Measurements from ENCODE around the gene MEMO1. TPM values are rescaled to one million over a fixed set of nuclear protein-coding genes. Genes with fewer than 3 reads are reported as not detected.
"Not testable (repeated sequence)": the region's sequence is repeated elsewhere in the genome, so short reads cannot be mapped to it uniquely, and the experiment has no call there.

Gene MEMO1
- total and polyA plus RNA-seq, 11 donors, result 20.1 to 94.8 (median 53.0) TPM

- H3K27me3 ChIP-seq, result no peaks in the 10 kb centered on the region
- no peak overlapping the region for H3K27ac ChIP-seq
- TF ChIP-seq CTCF (IDR thresholded peaks at IDR 0.05) (no peak), POLR2A (IDR thresholded peaks at IDR 0.05) (no peak)
- intact Hi-C loops (cut with DNase I), result no loop called here
- no peak overlapping the region for H3K4me3 ChIP-seq
- ATAC-seq (no peak), DNase-seq (no peak)
- H3K4me1 ChIP-seq, result no peaks in the 10 kb centered on the region
- no peaks in the 10 kb centered on the region for H3K9me3 ChIP-seq
- no peaks in the 10 kb centered on the region for H3K36me3 ChIP-seq
- WGBS, 4 donors, result 91 to 96% (median 94%) methylated on average over 11 of the region's 11 CpGs
These were observed 41.1 kb upstream of the MEMO1 start for GRCh38 chr2:32051836-32052439.

- Histone ChIP-seq H3K27ac (no peak overlapping the region), H3K27me3 (no peaks in the 10 kb centered on the region), H3K4me1 (peaks cover 0 to 13% (median 7%) of the 10 kb centered on the region in 12 donors), H3K4me3 (no peak overlapping the region), H3K36me3 (no peaks in the 10 kb centered on the region), H3K9me3 (no peaks in the 10 kb centered on the region)
- intact Hi-C loops (cut with DNase I), result no loop called here
- WGBS, 4 donors, result 78 to 87% (median 83%) methylated on average over 7 of the region's 7 CpGs
- TF ChIP-seq CTCF (IDR thresholded peaks at IDR 0.05) (no peak), POLR2A (IDR thresholded peaks at IDR 0.05) (no peak)
- DNase-seq (no peak), ATAC-seq (no peak)
These were observed 32.8 kb upstream of the MEMO1 start for GRCh38 chr2:32043561-32043960.

- Histone ChIP-seq H3K4me1 (peaks cover 0 to 15% (median 9%) of the 10 kb centered on the region in 12 donors), H3K27me3 (no peaks in the 10 kb centered on the region), H3K9me3 (no peaks in the 10 kb centered on the region), H3K27ac (peak within 1 kb of the TSS; percentile 13 to 90 (median 82)), H3K4me3 (peak within 1 kb of the TSS; percentile 65 to 98 (median 79)), H3K36me3 (peaks cover 0 to 23% (median 6%) of the 10 kb centered on the region in 9 donors)
- peak in 1 of 2 donors; percentile 89 for TF ChIP-seq POLR2A (IDR thresholded peaks at IDR 0.05)
- TF ChIP-seq CTCF (IDR thresholded peaks at IDR 0.05), result peak in 3 of 12 donors; percentile 6 to 21 (median 15)
- DNase-seq, result peak; percentile 90 to 96 (median 95)
- intact Hi-C loops (cut with DNase I), result loop anchor here in 6 of 10 donors (1.0 to 10.0 kb wide), 4 partner anchors 23 to 126 kb away; partner anchors contain the start of genes SPAST (in 5 of the 6) and SLC30A6 (in 2 of the 6)
- ATAC-seq, result peak; percentile 97 to 99 (median 98)
- WGBS, 4 donors, result 0 to 3% (median 0%) methylated on average over 11 to 43 of the region's 43 CpGs
These were observed 28.8 kb upstream of the MEMO1 start, which contains the start of gene DPY30 for GRCh38 chr2:32039447-32040219. TSS of gene DPY30 (minus strand) at chr2:32039805. CDS start at chr2:32039456, 349 bp downstream.

GRCh38 chr2:32034198-32034887, 23.5 kb upstream of the MEMO1 start:
- H3K4me1 ChIP-seq, result peaks cover 0 to 11% (median 8%) of the 10 kb centered on the region in 12 donors
- H3K27ac ChIP-seq, H3K9me3 ChIP-seq, ATAC-seq, DNase-seq, H3K4me3 ChIP-seq, H3K27me3 ChIP-seq: not testable (repeated sequence)
- intact Hi-C loops (cut with DNase I), result loop anchor here in 1 of 10 donors (10.0 kb wide), 1 partner anchor 130 kb away; the partner anchor contains the start of gene SLC30A6
- H3K36me3 ChIP-seq, result peaks cover 0 to 53% (median 32%) of the 10 kb centered on the region in 9 donors
- WGBS, 4 donors, result 86 to 91% (median 88%) methylated on average over 8 of the region's 8 CpGs

GRCh38 chr2:32018789-32019482, 8.1 kb upstream of the MEMO1 start:
- DNase-seq, H3K27ac ChIP-seq, H3K4me3 ChIP-seq, ATAC-seq, H3K9me3 ChIP-seq, H3K27me3 ChIP-seq, H3K4me1 ChIP-seq: not testable (repeated sequence)
- peaks cover 0 to 91% (median 56%) of the 10 kb centered on the region in 9 donors for H3K36me3 ChIP-seq
- intact Hi-C loops (cut with DNase I), result loop anchor here in 3 of 10 donors (10.0 kb wide), 3 partner anchors 46 to 146 kb away; partner anchors contain the start of genes SLC30A6 (in 1 of the 3) and SPAST (in 1 of the 3)
- 95 to 99% (median 98%) methylated on average over 9 of the region's 9 CpGs for WGBS, 4 donors
